GM23248 (cell line): ENCODE measurements around the gene HDAC4. TPM values are rescaled to one million over a fixed set of nuclear protein-coding genes. Genes with fewer than 3 reads are reported as not detected.

Source experiments
- DNase-seq: peaks from one replicate; pipeline ENCODE4 v3.0.0-alpha.2; 2015
- H2AFZ ChIP-seq: fragments of 200-600 bp; sonication (generic); 2 replicates; pipeline ENCODE4 v1.6.1; 2016; ENCODE audit warnings: antibody characterized with exemption
- H3F3A ChIP-seq: fragments of 200-600 bp; sonication (generic); 2 replicates; pipeline ENCODE4 v1.6.1; 2016; ENCODE audit warnings: mild to moderate bottlenecking, antibody characterized with exemption, mixed run types; ENCODE audit not compliant: insufficient read depth
- H3K27ac ChIP-seq: fragments of 200-600 bp; sonication (generic); 2 replicates; pipeline ENCODE4 v1.5.1; 2016; ENCODE audit warnings: mild to moderate bottlenecking
- H3K27me3 ChIP-seq: fragments of 200-600 bp; sonication (generic); replicated peaks from 2 replicates; pipeline ENCODE4 v1.6.1; 2016; ENCODE audit warnings: mild to moderate bottlenecking; ENCODE audit not compliant: insufficient read depth
- H3K36me3 ChIP-seq: fragments of 200-600 bp; sonication (generic); 2 replicates; pipeline ENCODE4 v1.6.1; 2016; ENCODE audit warnings: low read depth, mild to moderate bottlenecking
- H3K4me1 ChIP-seq: fragments of 200-600 bp; sonication (generic); 2 replicates; pipeline ENCODE4 v1.6.1; 2016; ENCODE audit warnings: mild to moderate bottlenecking; ENCODE audit not compliant: insufficient read depth
- H3K4me2 ChIP-seq: fragments of 200-600 bp; sonication (generic); one replicate; pipeline ENCODE4 v1.6.1; 2016; ENCODE audit warnings: mild to moderate bottlenecking; ENCODE audit not compliant: unreplicated experiment
- H3K4me3 ChIP-seq: fragments of 200-600 bp; sonication (generic); 2 replicates; pipeline ENCODE4 v1.5.1; 2016; ENCODE audit warnings: mild to moderate bottlenecking
- H3K79me2 ChIP-seq: fragments of 200-600 bp; sonication (generic); 2 replicates; pipeline ENCODE4 v1.6.1; 2016; ENCODE audit warnings: mild to moderate bottlenecking; ENCODE audit not compliant: insufficient read depth
- H3K9ac ChIP-seq: fragments of 200-600 bp; sonication (generic); 2 replicates; pipeline ENCODE4 v1.6.1; 2016; ENCODE audit warnings: mild to moderate bottlenecking
- H3K9me2 ChIP-seq: fragments of 200-600 bp; sonication (generic); 2 replicates; pipeline ENCODE4 v1.6.1; 2016; ENCODE audit warnings: mixed run types, mild to moderate bottlenecking, moderate library complexity; ENCODE audit not compliant: insufficient read depth
- H3K9me3 ChIP-seq: fragments of 200-600 bp; sonication (generic); one replicate; pipeline ENCODE4 v1.6.1; 2017; ENCODE audit warnings: low read depth
- H4K20me1 ChIP-seq: fragments of 200-600 bp; sonication (generic); 2 replicates; pipeline ENCODE4 v1.6.0; 2016; ENCODE audit not compliant: insufficient read depth
- EZH2 ChIP-seq: fragments of 200-600 bp; sonication (generic); IDR thresholded peaks from 2 replicates; pipeline ENCODE4 v1.6.1; 2018; ENCODE audit warnings: antibody characterized with exemption, mild to moderate bottlenecking; ENCODE audit not compliant: insufficient read depth, poor library complexity, severe bottlenecking
- EZH2phosphoT487 ChIP-seq: fragments of 200-600 bp; sonication (generic); IDR thresholded peaks from 2 replicates; pipeline ENCODE4 v1.6.1; 2018; ENCODE audit warnings: antibody characterized with exemption, moderate library complexity, mild to moderate bottlenecking, low read depth; ENCODE audit not compliant: insufficient read depth
- WGBS, 2 experiments: methylation state at CpG; one replicate each; pipeline ENCODE4 v1.1.6; 2015 to 2017; ENCODE audit warnings: low lambda C conversion rate in 2 of 2, low coverage in 1 of 2; ENCODE audit errors: missing lambda C conversion rate in 2 of 2; 5-methylcytosine and 5-hydroxymethylcytosine counted together
- in situ Hi-C: fragments of 300-500 bp; cut with MboI; formaldehyde crosslinking; loops from 2 replicates; pipeline ENCODE4 v1.15.0; 2020
- polyA plus RNA-seq: library from polyadenylated mRNA; unstranded; fragments of >200 nt; fragmentation: Nextera tagmentation; extraction: Ambion mirVana; gene quantifications from 2 replicates; pipeline ENCODE4 v1.2.1, GENCODE V29; 2016
- total RNA-seq: library from RNA; depleted of rRNA; stranded (reverse); fragments of >200 nt; shearing (Covaris generic); gene quantifications from 2 replicates; pipeline ENCODE4 v1.2.3, GENCODE V29; 2014

Gene HDAC4
- total and polyA plus RNA-seq, 2 experiments from 2014 or later, result 2.1 to 6.3 TPM

DNA sequence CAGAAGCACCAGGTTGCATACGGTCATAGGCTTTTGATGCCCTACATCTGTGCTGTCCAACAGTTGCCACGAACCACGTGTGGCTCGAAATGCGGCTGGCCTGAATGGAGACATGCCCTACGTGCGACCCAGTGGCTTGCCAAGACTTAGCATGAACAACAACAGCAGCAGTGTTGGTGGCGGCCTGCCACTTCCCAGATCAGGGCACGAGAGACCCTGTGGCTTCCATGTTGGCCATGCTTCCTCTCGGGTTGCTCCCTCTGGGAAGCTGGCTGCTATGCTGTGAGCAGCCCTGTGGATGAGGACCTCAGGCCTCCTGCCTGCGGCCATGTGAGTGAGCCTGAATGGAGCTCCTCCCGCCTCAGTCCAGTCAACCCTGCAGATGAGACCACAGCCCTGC is 212.3 kb downstream of the HDAC4 start:
- in situ Hi-C loops, result no loop called here
- Histone ChIP-seq H4K20me1 (no peaks in the 10 kb centered on the region), H3K9me2 (no peaks in the 10 kb centered on the region), H3F3A (no peaks in the 10 kb centered on the region), H3K9ac (no peak overlapping the region), H3K27ac (no peak overlapping the region), H3K9me3 (no peaks in the 10 kb centered on the region), H2AFZ (no peak overlapping the region), H3K27me3 (no peaks in the 10 kb centered on the region), H3K4me1 (no peaks in the 10 kb centered on the region), H3K36me3 (peaks cover 10% of the 10 kb centered on the region), H3K4me3 (no peak overlapping the region), H3K79me2 (no peaks in the 10 kb centered on the region), H3K4me2 (no peak overlapping the region)
- DNase-seq, result no peak
- no peak for TF ChIP-seq EZH2phosphoT487
- no peak for TF ChIP-seq EZH2
- WGBS, 2 experiments, result 97 to 98% methylated on average over 11 to 12 of the region's 12 CpGs

DNA sequence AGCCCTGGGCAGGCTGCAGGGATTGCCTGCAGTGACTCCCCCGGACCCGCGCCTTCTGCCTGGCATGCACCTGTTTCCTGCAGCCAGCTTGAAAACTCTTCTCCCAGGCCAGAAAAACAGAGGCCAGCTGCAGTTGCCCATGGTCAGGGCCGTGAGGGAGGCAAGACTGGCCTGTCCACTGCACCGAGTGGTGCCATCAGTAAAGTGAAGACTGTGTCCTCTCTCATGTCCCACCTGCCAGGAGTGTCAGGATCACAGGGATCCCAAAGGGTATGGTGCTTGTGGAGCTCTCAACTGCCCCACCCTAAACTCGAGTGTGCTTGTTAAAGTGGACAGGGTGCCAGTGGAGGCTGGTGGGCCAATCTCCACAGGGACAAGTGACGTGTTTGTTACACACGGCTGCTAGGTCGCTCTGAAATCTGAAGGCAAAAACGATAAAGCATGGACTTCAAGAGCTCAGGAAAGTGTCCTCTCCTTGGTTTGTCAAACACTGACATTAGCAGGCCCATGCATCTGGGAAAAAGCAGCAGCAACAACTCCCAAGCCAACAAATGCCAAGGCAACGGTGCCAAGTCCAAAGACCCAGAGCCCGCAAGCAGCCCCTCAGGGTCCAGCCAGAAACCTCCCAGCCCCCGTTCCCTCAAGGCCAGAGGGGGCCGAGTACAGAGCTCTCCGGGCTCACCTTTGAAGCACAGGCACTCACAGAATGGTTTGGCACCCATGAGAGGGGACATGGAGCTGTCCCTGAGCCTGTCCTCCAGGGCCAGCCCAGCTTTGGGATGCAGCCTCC is 213.2 kb downstream of the HDAC4 start:
- H3K9ac ChIP-seq, result no peak overlapping the region
- 90 to 91% methylated on average over 15 of the region's 15 CpGs for WGBS, 2 experiments

DNA sequence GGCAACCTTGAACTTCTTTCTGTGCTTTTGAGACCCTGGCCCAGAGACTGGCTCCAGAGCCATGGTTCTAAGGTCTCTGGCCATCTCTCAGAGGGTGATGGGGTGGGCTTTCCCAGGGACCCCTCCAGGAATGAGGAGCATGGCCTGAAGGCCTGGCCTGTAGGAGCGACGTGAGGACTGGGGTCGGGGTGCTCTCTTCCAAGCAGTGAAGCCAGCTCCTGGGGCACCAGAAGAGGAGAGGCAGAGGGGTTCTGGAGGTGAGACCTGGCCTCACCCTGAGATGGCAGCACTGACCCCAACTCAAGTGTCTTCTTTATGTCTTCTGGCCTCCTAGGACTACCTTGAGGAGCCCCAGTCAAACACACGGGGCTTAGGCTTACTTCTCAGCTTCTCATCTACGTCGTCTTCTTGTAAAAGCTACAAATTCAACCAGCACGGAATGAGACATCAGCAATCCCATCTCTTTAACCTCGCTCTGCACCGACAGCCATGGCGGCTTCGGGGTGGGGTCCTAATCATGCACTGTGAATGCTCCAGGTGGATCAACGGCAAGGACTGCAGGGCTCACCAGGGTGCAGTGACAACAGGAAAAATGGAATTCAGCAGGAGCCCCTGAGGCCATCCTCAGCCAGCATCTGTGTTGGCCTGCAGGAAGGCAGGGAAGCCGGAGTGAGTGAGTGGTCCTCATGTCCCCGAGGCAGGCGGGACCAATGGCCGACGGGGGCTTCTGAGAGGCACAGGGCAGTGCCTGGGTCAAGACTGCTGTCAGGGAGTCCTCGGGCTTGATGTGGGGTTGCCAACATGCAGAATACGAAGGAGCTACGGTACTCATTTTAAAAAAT is 214.1 kb downstream of the HDAC4 start:
- WGBS, 2 experiments, result 92% methylated on average over 20 of the region's 20 CpGs
- no peak overlapping the region for H2AFZ ChIP-seq
- no peak overlapping the region for H3K9ac ChIP-seq
- no peak overlapping the region for H3K27ac ChIP-seq
- no peaks in the 10 kb centered on the region for H3K9me2 ChIP-seq
- peaks cover 10% of the 10 kb centered on the region for H3K36me3 ChIP-seq
- in situ Hi-C loops, result no loop called here
- no peaks in the 10 kb centered on the region for H3K27me3 ChIP-seq
- no peaks in the 10 kb centered on the region for H3K9me3 ChIP-seq
- H3K4me2 ChIP-seq, result no peak overlapping the region
- DNase-seq, result no peak
- H4K20me1 ChIP-seq, result no peaks in the 10 kb centered on the region
- H3K79me2 ChIP-seq, result no peaks in the 10 kb centered on the region
- no peaks in the 10 kb centered on the region for H3F3A ChIP-seq
- no peak for TF ChIP-seq EZH2
- TF ChIP-seq EZH2phosphoT487, result no peak
- H3K4me3 ChIP-seq, result no peak overlapping the region
- H3K4me1 ChIP-seq, result no peaks in the 10 kb centered on the region

More for the DNA sequence above, 213.2 kb downstream of the HDAC4 start:
- Histone ChIP-seq H3F3A (no peaks in the 10 kb centered on the region), H3K4me1 (no peaks in the 10 kb centered on the region), H2AFZ (no peak overlapping the region), H3K9me2 (no peaks in the 10 kb centered on the region), H3K27ac (no peak overlapping the region), H3K79me2 (no peaks in the 10 kb centered on the region), H3K4me3 (no peak overlapping the region), H3K27me3 (no peaks in the 10 kb centered on the region), H4K20me1 (no peaks in the 10 kb centered on the region), H3K36me3 (peaks cover 10% of the 10 kb centered on the region), H3K4me2 (no peak overlapping the region), H3K9me3 (no peaks in the 10 kb centered on the region)
- in situ Hi-C loops, result no loop called here
- TF ChIP-seq EZH2phosphoT487 (no peak), EZH2 (no peak)
- no peak for DNase-seq

DNA sequence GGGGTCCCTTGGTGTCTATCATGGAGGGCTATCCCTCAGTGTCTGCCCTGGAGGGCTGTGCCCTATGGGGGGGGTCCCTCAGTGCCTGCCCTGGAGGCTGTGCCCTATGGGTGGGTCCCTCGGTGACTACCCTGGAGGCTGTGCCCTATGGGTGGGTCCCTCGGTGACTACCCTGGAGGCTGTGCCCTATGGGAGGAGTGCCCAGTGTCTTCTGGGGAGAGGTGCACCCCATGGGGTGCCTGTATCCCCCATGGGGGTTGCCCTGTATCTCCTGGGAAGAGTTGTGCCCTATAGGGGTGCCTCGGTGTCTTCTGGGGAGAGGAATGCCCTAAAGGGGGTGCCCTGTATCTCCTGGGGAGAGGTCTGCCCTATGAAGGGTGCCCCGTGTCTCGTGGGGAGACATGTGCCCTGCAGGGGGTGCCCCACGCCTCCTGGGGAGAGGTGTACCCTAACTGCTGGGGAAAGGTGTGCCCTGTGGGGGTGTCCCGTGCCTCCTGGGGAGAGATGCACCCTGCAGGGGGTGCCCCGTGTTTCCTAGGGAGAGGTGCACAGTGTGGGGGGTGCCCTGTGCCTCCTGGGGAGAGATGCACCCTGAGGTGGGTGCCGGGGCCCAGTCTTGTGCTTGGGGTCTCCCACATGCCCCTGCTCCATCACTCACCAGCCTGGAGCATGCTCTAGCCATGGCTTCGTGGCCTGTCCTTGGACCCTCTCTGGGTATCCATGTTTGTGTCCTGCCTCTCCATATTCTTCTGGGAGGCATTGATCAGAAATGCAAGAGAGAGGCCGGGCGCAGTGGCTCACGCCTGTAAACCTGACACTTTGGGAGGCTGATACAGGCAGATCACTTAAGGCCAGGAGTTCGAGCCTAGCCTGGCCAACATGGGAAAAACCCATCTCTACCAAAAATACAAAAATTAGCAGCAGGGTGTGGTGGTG is 215.6 kb downstream of the HDAC4 start:
- no peak for DNase-seq

More for the DNA sequence above, 215.6 kb downstream of the HDAC4 start:
- Histone ChIP-seq H3K27ac (no peak overlapping the region), H3K9me2 (no peaks in the 10 kb centered on the region), H2AFZ (no peak overlapping the region), H3K36me3 (peaks cover 10% of the 10 kb centered on the region), H3K4me3 (no peak overlapping the region), H3K4me1 (no peaks in the 10 kb centered on the region), H4K20me1 (no peaks in the 10 kb centered on the region), H3K9ac (no peak overlapping the region), H3K4me2 (no peak overlapping the region), H3F3A (no peaks in the 10 kb centered on the region), H3K9me3 (no peaks in the 10 kb centered on the region), H3K27me3 (no peaks in the 10 kb centered on the region), H3K79me2 (no peaks in the 10 kb centered on the region)
- in situ Hi-C loops, result no loop called here
- 93 to 94% methylated on average over 14 of the region's 14 CpGs for WGBS, 2 experiments
- no peak for TF ChIP-seq EZH2
- no peak for TF ChIP-seq EZH2phosphoT487
